Epidermal melanocyte (primary cell): Measurements from ENCODE around the gene VSIG8.

Experiments used
- DNase-seq: peaks from one replicate; pipeline ENCODE4 v3.0.0; 2011; ENCODE audit warnings: low spot score; ENCODE audit not compliant: insufficient read length

The VSIG8 gene

GRCh38 chr1:159884296-159884695, 21.8 kb upstream of the VSIG8 start:
- no peak for DNase-seq

GRCh38 chr1:159883134-159883533, 20.7 kb upstream of the VSIG8 start:
- no peak for DNase-seq

GRCh38 chr1:159882527-159882862, 20.0 kb upstream of the VSIG8 start:
- no peak for DNase-seq

- DNase-seq, result peak; percentile 48
Measured at GRCh38 chr1:159881622-159882526, 19.4 kb upstream of the VSIG8 start.

GRCh38 chr1:159880430-159880829, 18.0 kb upstream of the VSIG8 start:
- DNase-seq, result no peak

GRCh38 chr1:159879977-159880376, 17.5 kb upstream of the VSIG8 start:
- no peak for DNase-seq

GRCh38 chr1:159879136-159879535, 16.7 kb upstream of the VSIG8 start:
- DNase-seq, result no peak

GRCh38 chr1:159877695-159878444, 15.4 kb upstream of the VSIG8 start:
- no peak for DNase-seq

- DNase-seq, result no peak
Measured at GRCh38 chr1:159873530-159874143, 11.2 kb upstream of the VSIG8 start.

- no peak for DNase-seq
Measured at GRCh38 chr1:159872891-159873290, 10.4 kb upstream of the VSIG8 start.

- no peak for DNase-seq
Measured at GRCh38 chr1:159870704-159871103, 8.2 kb upstream of the VSIG8 start.

GRCh38 chr1:159869607-159870006, 7.2 kb upstream of the VSIG8 start:
- no peak for DNase-seq

GRCh38 chr1:159869173-159869572, 6.7 kb upstream of the VSIG8 start:
- no peak for DNase-seq

GRCh38 chr1:159868766-159869165, 6.3 kb upstream of the VSIG8 start:
- DNase-seq, result no peak

GRCh38 chr1:159867664-159868026, 5.2 kb upstream of the VSIG8 start:
- DNase-seq, result no peak

GRCh38 chr1:159866905-159867663, 4.6 kb upstream of the VSIG8 start:
- DNase-seq, result no peak

GRCh38 chr1:159866066-159866465, 3.6 kb upstream of the VSIG8 start:
- DNase-seq, result no peak

- DNase-seq, result no peak
Measured at GRCh38 chr1:159864262-159864661, 1.8 kb upstream of the VSIG8 start.

- DNase-seq, result no peak
Measured at GRCh38 chr1:159862031-159862430, 426 bp downstream of the VSIG8 start.

GRCh38 chr1:159861218-159861617, 1.2 kb downstream of the VSIG8 start:
- no peak for DNase-seq

GRCh38 chr1:159860456-159860855, 2.0 kb downstream of the VSIG8 start:
- no peak for DNase-seq
